ENCODE data around the gene MUS81. TPM values are rescaled to one million over a fixed set of nuclear protein-coding genes. Genes with fewer than 3 reads are reported as not detected.

Gene MUS81
- total and polyA plus RNA-seq, 9 of the 15 experiments (the other 6 are each of a cell fraction or from before 2014, with no cell fraction given): 13.4 to 118 (median 53.7) TPM

DNA sequence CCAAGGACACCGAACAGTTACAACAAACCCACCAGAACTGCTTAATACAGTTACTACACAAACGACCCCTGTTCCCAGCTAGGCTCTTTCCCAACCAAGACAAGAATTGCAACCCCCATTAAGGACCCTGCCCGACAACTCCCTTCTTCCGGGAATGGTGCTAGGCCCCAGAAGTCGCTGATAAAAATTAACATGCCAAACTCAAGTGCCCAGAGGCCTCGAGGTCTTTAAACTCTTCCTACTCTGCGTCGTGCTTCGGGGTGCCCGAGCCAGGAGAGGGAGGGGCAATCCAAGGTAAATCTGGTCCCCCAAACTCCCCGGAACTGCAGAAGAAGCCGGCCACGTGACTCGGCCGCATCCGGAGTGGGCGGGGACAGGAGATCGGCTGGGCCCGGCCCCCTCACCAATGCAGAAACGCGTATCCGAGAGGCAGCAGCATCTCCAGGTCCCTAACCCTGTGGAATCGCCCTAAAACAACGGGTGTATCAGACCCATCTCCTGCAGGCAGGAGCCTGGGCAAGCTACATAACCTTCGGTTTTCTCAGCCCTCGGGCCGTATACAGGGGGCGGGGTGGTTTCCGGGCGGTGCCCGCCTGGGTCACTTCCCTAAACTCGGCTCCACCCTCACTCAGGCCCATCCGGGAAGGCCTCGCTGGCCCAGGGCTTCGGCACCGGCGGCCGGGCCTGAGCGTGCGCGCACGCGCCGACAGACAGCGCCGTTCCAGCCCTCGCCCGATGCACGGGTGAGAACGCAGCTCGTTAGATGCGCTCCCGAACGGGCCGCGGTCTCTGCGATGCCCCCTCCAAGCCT is 3.3 kb upstream of the MUS81 start (continued):
- TF ChIP-seq, protein P1, sequence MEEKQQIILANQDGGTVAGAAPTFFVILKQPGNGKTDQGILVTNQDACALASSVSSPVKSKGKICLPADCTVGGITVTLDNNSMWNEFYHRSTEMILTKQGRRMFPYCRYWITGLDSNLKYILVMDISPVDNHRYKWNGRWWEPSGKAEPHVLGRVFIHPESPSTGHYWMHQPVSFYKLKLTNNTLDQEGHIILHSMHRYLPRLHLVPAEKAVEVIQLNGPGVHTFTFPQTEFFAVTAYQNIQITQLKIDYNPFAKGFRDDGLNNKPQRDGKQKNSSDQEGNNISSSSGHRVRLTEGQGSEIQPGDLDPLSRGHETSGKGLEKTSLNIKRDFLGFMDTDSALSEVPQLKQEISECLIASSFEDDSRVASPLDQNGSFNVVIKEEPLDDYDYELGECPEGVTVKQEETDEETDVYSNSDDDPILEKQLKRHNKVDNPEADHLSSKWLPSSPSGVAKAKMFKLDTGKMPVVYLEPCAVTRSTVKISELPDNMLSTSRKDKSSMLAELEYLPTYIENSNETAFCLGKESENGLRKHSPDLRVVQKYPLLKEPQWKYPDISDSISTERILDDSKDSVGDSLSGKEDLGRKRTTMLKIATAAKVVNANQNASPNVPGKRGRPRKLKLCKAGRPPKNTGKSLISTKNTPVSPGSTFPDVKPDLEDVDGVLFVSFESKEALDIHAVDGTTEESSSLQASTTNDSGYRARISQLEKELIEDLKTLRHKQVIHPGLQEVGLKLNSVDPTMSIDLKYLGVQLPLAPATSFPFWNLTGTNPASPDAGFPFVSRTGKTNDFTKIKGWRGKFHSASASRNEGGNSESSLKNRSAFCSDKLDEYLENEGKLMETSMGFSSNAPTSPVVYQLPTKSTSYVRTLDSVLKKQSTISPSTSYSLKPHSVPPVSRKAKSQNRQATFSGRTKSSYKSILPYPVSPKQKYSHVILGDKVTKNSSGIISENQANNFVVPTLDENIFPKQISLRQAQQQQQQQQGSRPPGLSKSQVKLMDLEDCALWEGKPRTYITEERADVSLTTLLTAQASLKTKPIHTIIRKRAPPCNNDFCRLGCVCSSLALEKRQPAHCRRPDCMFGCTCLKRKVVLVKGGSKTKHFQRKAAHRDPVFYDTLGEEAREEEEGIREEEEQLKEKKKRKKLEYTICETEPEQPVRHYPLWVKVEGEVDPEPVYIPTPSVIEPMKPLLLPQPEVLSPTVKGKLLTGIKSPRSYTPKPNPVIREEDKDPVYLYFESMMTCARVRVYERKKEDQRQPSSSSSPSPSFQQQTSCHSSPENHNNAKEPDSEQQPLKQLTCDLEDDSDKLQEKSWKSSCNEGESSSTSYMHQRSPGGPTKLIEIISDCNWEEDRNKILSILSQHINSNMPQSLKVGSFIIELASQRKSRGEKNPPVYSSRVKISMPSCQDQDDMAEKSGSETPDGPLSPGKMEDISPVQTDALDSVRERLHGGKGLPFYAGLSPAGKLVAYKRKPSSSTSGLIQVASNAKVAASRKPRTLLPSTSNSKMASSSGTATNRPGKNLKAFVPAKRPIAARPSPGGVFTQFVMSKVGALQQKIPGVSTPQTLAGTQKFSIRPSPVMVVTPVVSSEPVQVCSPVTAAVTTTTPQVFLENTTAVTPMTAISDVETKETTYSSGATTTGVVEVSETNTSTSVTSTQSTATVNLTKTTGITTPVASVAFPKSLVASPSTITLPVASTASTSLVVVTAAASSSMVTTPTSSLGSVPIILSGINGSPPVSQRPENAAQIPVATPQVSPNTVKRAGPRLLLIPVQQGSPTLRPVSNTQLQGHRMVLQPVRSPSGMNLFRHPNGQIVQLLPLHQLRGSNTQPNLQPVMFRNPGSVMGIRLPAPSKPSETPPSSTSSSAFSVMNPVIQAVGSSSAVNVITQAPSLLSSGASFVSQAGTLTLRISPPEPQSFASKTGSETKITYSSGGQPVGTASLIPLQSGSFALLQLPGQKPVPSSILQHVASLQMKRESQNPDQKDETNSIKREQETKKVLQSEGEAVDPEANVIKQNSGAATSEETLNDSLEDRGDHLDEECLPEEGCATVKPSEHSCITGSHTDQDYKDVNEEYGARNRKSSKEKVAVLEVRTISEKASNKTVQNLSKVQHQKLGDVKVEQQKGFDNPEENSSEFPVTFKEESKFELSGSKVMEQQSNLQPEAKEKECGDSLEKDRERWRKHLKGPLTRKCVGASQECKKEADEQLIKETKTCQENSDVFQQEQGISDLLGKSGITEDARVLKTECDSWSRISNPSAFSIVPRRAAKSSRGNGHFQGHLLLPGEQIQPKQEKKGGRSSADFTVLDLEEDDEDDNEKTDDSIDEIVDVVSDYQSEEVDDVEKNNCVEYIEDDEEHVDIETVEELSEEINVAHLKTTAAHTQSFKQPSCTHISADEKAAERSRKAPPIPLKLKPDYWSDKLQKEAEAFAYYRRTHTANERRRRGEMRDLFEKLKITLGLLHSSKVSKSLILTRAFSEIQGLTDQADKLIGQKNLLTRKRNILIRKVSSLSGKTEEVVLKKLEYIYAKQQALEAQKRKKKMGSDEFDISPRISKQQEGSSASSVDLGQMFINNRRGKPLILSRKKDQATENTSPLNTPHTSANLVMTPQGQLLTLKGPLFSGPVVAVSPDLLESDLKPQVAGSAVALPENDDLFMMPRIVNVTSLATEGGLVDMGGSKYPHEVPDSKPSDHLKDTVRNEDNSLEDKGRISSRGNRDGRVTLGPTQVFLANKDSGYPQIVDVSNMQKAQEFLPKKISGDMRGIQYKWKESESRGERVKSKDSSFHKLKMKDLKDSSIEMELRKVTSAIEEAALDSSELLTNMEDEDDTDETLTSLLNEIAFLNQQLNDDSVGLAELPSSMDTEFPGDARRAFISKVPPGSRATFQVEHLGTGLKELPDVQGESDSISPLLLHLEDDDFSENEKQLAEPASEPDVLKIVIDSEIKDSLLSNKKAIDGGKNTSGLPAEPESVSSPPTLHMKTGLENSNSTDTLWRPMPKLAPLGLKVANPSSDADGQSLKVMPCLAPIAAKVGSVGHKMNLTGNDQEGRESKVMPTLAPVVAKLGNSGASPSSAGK (IDR thresholded peaks at IDR 0.05): no peak
- TF ChIP-seq ERF (CRISPR knock-in tag; IDR thresholded peaks at IDR 0.05) (no peak), ELF2 (CRISPR knock-in tag; IDR thresholded peaks at IDR 0.05) (no peak; the same call in 1 of the 2 replicates), FOXJ2 (tag; IDR thresholded peaks at IDR 0.05) (no peak), SIX5 (IDR thresholded peaks at IDR 0.05; ENCODE audit: borderline replicate concordance in 1 of 2, insufficient read depth in 1 of 2, low read depth in 1 of 2, low read length in 2 of 2) (no peak), KAT7 (CRISPR knock-in tag; IDR thresholded peaks at IDR 0.05; ENCODE audit: borderline replicate concordance) (no peak), ZNF23 (CRISPR knock-in tag; IDR thresholded peaks at IDR 0.05) (no peak), BCL6 (CRISPR knock-in tag; IDR thresholded peaks at IDR 0.05) (no peak), RCOR1 (IDR thresholded peaks at IDR 0.05; ENCODE audit: borderline replicate concordance in 1 of 2, low read depth in 2 of 2, low read length in 2 of 2) (no peak), RBM15 (IDR thresholded peaks at IDR 0.05; ENCODE audit: insufficient read depth, low read length) (no peak), CC2D1A (IDR thresholded peaks at IDR 0.05) (no peak; the same call in 1 of the 2 replicates)
- TF ChIP-seq, protein P2, sequence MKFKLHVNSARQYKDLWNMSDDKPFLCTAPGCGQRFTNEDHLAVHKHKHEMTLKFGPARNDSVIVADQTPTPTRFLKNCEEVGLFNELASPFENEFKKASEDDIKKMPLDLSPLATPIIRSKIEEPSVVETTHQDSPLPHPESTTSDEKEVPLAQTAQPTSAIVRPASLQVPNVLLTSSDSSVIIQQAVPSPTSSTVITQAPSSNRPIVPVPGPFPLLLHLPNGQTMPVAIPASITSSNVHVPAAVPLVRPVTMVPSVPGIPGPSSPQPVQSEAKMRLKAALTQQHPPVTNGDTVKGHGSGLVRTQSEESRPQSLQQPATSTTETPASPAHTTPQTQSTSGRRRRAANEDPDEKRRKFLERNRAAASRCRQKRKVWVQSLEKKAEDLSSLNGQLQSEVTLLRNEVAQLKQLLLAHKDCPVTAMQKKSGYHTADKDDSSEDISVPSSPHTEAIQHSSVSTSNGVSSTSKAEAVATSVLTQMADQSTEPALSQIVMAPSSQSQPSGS (CRISPR knock-in tag; IDR thresholded peaks at IDR 0.05): no peak
